ENCODE measurements around the gene TCF25.
"Not testable (repeated sequence)": the region's sequence is repeated elsewhere in the genome, so short reads cannot be mapped to it uniquely, and the experiment has no call there.

TCF25 gene

DNA sequence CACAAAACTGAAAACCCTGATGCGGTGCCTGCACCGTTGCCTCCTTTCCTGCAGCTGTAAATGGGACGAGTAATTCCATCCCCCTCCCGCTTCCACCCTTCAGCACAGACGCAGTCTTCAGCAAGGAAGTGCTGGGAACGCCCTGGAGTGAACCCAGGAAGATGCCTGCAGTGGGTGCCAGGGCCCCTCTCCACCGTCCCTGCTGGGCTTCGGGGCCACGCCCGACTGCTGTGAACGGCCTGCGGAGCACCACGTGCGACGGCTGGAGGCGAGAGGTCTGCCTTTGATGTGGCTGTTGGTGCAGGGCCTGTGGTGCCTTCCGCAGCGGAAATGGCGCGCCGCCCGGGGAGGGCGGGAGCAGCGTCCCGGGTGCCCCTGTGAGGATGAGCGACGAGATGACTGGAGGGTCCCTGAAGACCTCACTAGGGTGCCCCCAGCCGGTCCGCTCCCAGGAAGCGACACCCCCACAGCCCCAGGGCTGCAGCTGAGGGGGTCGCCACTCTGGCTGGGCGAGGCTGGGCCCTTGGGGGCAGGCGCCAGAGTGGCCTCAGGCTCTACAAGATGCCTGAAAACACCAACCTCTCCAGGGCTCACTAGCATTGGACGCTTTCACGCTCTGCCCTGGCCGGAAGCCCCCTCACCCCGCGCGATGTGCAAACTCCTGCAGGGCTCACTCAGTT, 44.5 kb downstream of the TCF25 start:
- DNase-seq (ENCODE audit: extremely low read depth in 1 of 2, low read depth in 1 of 2): peak; percentile 71 to 75

DNA sequence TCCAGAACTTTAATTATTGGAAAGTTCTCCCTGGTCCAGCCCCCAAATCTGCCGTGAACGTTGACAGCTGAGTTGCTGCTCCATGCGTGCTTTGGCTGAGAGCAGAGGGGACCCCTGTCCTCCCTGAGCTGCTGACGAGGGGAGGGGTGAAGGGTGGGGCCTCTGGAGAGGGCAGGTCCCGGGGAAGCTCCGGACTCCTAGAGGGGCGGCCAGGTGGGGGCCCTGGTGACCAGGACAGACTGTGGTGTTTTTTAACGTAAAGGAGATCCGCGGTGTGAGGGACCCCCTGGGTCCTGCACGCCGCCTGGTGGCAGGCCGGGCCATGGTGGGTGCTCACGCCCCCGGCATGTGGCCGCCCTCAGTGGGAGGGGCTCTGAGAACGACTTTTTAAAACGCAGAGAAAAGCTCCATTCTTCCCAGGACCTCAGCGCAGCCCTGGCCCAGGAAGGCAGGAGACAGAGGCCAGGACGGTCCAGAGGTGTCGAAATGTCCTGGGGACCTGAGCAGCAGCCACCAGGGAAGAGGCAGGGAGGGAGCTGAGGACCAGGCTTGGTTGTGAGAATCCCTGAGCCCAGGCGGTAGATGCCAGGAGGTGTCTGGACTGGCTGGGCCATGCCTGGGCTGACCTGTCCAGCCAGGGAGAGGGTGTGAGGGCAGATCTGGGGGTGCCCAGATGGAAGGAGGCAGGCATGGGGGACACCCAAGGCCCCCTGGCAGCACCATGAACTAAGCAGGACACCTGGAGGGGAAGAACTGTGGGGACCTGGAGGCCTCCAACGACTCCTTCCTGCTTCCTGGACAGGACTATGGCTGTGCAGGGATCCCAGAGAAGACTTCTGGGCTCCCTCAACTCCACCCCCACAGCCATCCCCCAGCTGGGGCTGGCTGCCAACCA, 45.3 kb downstream of the TCF25 start, which contains the start of gene MC1R:
MC1R (plus strand) TSS at position 410 of the 895 bp plus-strand sequence; CDS start at position 807, 397 bp downstream.
- no peak for DNase-seq (ENCODE audit: extremely low read depth in 1 of 2, low read depth in 1 of 2)

GRCh38 chr16:89919535-89920406, 46.4 kb downstream of the TCF25 start:
- DNase-seq (ENCODE audit: extremely low read depth in 1 of 2, low read depth in 1 of 2): no peak

GRCh38 chr16:89920723-89921122, 47.3 kb downstream of the TCF25 start:
- DNase-seq (ENCODE audit: extremely low read depth in 1 of 2, low read depth in 1 of 2): no peak

DNA sequence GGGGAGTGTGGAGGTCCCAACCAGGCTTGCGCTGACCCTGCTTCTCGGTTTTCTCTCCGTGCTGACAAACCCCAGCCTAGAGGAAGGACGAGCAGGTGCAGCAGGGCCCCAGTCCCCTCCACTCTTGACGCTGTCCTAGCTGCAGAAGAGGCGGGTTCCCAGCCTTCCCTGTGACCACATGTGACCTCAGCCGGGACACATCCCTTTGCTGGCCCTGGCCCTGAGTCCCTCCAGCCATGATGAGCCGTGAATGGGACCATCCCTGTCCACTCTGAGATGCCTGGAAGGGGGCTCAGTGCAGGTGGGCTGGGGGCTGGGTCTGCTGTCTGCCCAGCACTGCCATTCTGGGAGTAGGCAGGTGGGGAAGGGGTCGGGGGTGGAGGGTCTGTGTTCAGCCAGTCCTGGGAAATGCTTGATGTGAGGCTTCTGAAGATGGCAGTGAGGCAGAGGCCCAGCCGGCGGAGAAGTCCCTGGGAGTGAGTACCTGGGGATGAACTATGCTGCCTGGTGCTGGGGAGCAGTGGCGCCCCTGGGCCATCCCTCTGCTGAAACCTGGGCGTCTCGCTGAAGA, 47.8 kb downstream of the TCF25 start:
- DNase-seq (ENCODE audit: extremely low read depth in 1 of 2, low read depth in 1 of 2): no peak

DNA sequence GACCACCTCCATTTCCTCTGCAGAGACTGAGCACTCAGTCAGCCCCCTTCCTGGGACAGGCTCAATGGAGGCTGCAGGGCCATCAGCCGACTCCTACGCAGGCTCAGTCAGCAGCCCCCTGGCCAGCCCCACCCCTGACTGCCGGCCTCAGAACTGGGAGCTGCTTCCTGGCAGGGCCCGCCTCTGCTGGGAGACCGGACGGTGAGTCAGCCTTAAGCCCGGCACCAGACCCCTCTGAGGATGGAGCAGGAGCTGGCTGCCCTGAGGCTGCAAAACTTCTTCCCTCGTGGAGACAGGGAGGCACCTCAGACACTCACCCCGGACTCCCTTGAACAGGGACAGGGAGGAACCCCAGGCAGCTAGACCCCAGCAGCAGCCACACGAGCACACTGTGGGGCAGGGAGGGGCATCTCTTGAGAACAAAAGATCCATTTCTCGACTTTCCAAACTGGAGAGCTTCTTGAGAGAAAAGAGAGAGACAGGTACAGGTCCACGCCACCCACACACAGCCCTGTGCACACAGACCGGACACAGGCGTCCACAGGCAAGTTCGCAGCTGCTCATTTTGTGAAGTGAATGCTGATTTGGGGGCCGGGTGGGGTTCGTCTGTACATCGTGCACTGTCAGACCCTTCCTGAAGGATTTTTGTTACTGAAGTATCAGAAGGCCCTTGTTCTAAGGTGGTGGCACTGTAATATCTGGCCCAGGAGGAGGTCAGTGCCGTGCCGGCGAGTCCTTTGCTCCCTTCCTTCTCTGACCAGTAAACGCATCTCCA, 48.5 kb downstream of the TCF25 start:
- DNase-seq (ENCODE audit: extremely low read depth in 1 of 2, low read depth in 1 of 2): no peak

DNA sequence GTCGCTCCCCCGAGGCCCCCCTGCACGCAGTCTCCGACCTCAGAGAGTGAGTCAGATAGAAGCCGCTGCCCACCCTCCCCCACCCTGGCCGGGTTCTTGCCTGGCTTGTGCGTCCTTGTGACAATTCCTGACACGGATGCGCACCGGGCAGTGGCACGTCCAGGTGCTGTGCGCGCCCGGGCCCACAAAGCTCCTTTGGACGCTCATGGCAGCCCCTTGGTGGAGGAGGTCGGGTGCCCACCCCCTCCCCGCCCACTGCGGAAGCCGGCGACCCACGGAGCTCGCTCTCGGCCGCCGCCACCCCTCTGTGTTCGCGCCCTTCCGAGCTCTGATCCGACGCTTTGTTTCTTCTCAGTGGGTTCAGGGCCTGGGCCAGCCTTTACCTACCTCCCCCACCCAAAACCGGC, 49.1 kb downstream of the TCF25 start:
- no peak for DNase-seq (ENCODE audit: extremely low read depth in 1 of 2, low read depth in 1 of 2)

GRCh38 chr16:89922884-89923639, 49.7 kb downstream of the TCF25 start, which contains the start of gene TUBB3:
TUBB3 (plus strand) TSS chr16:89923342; CDS start chr16:89923402, 60 bp downstream.
- no peak for DNase-seq (ENCODE audit: extremely low read depth in 1 of 2, low read depth in 1 of 2)

- no peak for DNase-seq (ENCODE audit: extremely low read depth in 1 of 2, low read depth in 1 of 2)
Measured at GRCh38 chr16:89923640-89924296, 50.4 kb downstream of the TCF25 start.

DNA sequence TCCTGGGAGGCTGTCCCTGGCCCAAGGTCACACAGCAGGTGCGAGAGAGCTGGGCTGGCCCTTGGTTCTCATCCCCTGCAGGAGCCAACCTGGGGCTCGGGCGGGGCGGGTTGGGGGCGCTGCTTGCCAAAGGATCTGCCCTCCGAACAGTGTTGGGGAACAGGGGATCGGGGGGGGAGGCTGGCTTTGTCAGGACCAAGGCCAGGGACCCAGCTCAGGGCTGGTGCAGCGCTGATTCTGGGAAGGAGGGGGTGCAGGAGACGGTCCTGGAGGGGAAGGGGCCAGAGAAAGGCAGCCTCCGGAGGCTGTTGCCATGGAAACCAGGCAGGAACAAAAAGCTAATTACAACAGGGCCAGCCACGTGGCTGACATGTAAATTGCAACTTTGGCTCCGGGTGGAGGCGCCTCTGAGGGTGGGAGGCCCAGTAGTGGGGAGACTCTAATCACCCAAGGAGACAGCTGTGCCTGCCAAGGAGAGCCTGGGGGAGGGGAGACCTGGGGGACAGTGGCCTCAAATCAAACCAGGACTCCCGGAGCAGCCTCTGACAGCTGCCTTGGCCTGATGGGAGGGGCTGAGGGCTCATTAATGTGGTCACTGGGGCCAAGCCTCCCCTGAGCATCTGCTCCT, 51.0 kb downstream of the TCF25 start:
- DNase-seq (ENCODE audit: extremely low read depth in 1 of 2, low read depth in 1 of 2): no peak

GRCh38 chr16:89924925-89925307, 51.5 kb downstream of the TCF25 start:
- no peak for DNase-seq (ENCODE audit: extremely low read depth in 1 of 2, low read depth in 1 of 2)

DNA sequence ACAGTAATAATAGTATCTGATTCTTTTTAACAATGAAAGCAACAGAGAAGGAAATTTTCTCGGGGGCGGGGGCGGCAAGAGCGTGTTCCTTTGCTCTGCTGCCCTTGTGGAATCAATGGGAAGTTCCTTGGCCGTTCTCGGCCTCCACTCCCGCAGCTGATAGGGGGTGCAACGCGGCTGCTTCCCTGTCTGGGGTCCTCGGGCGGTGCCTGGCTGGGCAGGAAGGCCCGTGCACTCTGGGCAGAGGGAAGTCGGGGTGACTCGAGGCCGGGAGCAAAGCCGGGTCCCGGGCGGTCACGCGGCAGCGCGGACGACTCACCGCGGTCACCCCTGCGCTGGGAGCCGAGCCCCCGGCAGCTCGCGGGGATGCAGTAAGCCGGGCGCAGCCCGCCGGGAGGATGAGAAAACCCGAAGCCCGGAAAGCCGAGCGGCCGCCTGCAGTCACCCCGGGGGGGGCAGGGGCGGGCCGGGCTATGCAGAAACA, 52.2 kb downstream of the TCF25 start:
- no peak for DNase-seq (ENCODE audit: extremely low read depth in 1 of 2, low read depth in 1 of 2)

DNA sequence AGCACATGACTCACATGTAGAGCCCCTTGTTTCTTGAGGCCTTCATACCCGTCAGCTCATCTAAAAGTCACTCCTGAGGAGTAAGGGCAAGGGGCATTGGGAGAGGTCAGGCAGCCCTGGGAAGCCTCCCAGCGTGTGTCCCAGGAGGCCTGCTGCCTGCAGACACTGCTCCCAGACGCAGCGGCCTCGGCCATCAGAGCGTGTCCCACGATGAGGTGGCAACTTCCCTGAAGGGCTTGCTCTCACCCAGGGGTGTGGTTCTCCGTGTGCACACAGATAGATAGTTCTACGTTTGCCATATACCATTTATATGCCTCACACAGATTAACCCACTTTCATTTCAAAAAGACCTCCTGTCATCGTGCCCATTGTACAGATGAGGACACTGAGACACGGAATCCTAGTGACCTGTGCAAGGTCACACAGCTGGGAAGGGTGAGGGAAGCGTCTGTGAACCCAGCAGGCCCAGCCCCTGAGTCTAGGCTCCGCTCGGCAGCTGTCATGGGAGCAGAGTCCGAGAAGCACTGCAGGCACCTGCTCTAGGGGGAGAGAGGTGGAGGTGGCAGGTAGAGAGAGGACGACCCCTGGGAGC, 58.0 kb downstream of the TCF25 start:
- no peak for DNase-seq (ENCODE audit: extremely low read depth in 1 of 2, low read depth in 1 of 2)

DNA sequence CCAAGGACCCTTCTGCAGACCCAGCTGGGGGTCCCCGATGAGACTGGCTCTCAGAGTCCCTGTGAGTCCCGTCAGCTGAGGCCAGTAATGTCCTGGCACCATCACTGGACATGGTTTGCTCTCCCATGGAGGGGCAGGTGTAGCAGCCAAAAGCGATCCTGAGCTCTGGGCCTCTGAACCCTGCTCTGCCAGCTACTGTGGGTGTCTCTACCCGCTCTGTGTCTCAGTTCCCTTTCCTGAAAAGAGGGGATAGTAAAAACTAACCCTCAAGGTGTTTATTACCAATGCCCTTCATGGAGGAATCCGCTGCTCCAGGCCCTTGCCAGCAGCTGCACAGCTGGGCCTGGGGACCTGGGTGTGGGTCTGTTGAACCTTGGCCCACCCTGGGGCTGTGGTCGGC, 58.6 kb downstream of the TCF25 start:
- DNase-seq (ENCODE audit: extremely low read depth in 1 of 2, low read depth in 1 of 2): no peak

GRCh38 chr16:89934019-89934418, 60.6 kb downstream of the TCF25 start:
- not testable (repeated sequence) for DNase-seq (ENCODE audit: extremely low read depth in 1 of 2, low read depth in 1 of 2)

- no peak for DNase-seq (ENCODE audit: extremely low read depth in 1 of 2, low read depth in 1 of 2)
Measured at GRCh38 chr16:89934611-89935553, 61.5 kb downstream of the TCF25 start.

- not testable (repeated sequence) for DNase-seq (ENCODE audit: extremely low read depth in 1 of 2, low read depth in 1 of 2)
Measured at GRCh38 chr16:89935620-89936019, 62.2 kb downstream of the TCF25 start.

Measured in stimulated activated CD8-positive, alpha-beta memory T cell treated with anti-CD3 and anti-CD28 coated beads, Interleukin-7, amount 100 ng/mL, for 48 hours (primary cell).